ENCODE measurements around the gene NUCKS1. TPM values are rescaled to one million over a fixed set of nuclear protein-coding genes. Genes with fewer than 3 reads are reported as not detected.

Gene NUCKS1
- total and polyA plus RNA-seq, 2 of the 4 experiments (the other 2 are of a cell fraction) = 37.9 to 103 TPM

DNA sequence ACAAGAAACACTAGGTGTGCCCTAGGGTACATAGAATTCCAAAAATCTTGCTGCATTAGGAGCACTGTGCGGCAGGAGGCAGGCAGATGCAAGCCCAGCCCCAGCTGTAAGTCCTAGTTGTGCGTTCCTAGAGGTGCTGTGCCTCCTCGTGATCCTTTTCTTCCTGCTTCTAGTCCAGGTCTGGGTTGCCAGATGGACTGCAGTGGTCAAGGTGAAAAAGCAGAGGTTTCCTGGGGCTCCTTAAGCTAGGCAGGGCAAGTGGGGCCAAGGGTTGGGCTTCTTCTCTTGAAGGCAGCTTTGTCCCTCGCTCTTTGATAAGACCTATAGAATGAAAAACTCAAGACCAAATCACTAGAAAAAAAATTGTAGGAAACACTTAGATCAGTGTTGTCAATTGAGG lies 48.1 kb downstream of the NUCKS1 start:
- Histone ChIP-seq H3K4me3 (ENCODE audit: insufficient read depth, low read depth, low read length) (no peak overlapping the region), H3K23ac (ENCODE audit: low read depth, low read length) (no peak overlapping the region), H3K18ac (ENCODE audit: low read depth, low read length) (no peak overlapping the region), H2AFZ (replicated peaks; ENCODE audit: low read length, poor library complexity) (no peak overlapping the region), H3K4ac (ENCODE audit: low read depth, low read length) (no peak overlapping the region), H3K9ac (ENCODE audit: low read depth, low read length) (no peak overlapping the region), H2BK20ac (ENCODE audit: low read depth, low read length) (no peak overlapping the region), H3K9me1 (ENCODE audit: insufficient read depth, low read length) (0 out of 2 replicates have a peak, but pooled peaks cover 3% of the 10 kb centered on the region), H4K20me1 (ENCODE audit: insufficient read depth, low read length) (no peaks in the 10 kb centered on the region), H3K27ac (ENCODE audit: insufficient read depth, low read length) (no peak overlapping the region), H4K8ac (ENCODE audit: low read depth in 2 of 2, low read length in 2 of 2) (no peak overlapping the region), H2BK15ac (ENCODE audit: low read depth, low read length) (no peak overlapping the region), H3K56ac (ENCODE audit: extremely low read depth, insufficient read depth, low read length) (no peak overlapping the region), H3K9me3 (ENCODE audit: control insufficient read depth, insufficient read depth, low read length) (no peaks in the 10 kb centered on the region), H3K79me1 (ENCODE audit: low read depth in 1 of 2, low read length in 2 of 2) (no peaks in the 10 kb centered on the region), H3K4me2 (ENCODE audit: low read depth, low read length) (no peak overlapping the region), H4K91ac (ENCODE audit: insufficient read depth, low read depth, low read length) (no peak overlapping the region), H3K14ac (replicated peaks; ENCODE audit: low read depth, low read length) (no peak overlapping the region), H4K5ac (ENCODE audit: low read depth, low read length) (no peak overlapping the region), H2BK120ac (ENCODE audit: low read depth, low read length) (no peak overlapping the region), H2AK5ac (ENCODE audit: low read depth, low read length) (no peak overlapping the region), H3K4me1 (ENCODE audit: control insufficient read depth, insufficient read depth, low read length) (peaks cover 2% of the 10 kb centered on the region; the same call in 1 of the 2 replicates), H3K27me3 (ENCODE audit: control insufficient read depth, insufficient read depth, low read length) (no peaks in the 10 kb centered on the region), H2BK5ac (ENCODE audit: low read depth, low read length, poor library complexity, severe bottlenecking) (no peak overlapping the region), H2AK9ac (replicated peaks; ENCODE audit: low read depth, low read length, poor library complexity) (no peak overlapping the region), H3K36me3 (ENCODE audit: control insufficient read depth, insufficient read depth, low read length) (peaks cover 5% of the 10 kb centered on the region)
- TF ChIP-seq POLR2A (IDR thresholded peaks at IDR 0.05; ENCODE audit: low read depth, low read length) = no peak
- TF ChIP-seq CHD1 (IDR thresholded peaks at IDR 0.05; ENCODE audit: low read depth, low read length) = no peak
- no peak for TF ChIP-seq MAFK (IDR thresholded peaks at IDR 0.05; ENCODE audit: low read depth, low read length)
- TF ChIP-seq, protein P1, sequence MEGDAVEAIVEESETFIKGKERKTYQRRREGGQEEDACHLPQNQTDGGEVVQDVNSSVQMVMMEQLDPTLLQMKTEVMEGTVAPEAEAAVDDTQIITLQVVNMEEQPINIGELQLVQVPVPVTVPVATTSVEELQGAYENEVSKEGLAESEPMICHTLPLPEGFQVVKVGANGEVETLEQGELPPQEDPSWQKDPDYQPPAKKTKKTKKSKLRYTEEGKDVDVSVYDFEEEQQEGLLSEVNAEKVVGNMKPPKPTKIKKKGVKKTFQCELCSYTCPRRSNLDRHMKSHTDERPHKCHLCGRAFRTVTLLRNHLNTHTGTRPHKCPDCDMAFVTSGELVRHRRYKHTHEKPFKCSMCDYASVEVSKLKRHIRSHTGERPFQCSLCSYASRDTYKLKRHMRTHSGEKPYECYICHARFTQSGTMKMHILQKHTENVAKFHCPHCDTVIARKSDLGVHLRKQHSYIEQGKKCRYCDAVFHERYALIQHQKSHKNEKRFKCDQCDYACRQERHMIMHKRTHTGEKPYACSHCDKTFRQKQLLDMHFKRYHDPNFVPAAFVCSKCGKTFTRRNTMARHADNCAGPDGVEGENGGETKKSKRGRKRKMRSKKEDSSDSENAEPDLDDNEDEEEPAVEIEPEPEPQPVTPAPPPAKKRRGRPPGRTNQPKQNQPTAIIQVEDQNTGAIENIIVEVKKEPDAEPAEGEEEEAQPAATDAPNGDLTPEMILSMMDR (conservative IDR thresholded peaks at IDR 0.05; ENCODE audit: low read depth, low read length) = no peak
- no peak for TF ChIP-seq RFX5 (IDR thresholded peaks at IDR 0.05; ENCODE audit: low read depth, low read length)
- no peak for TF ChIP-seq RAD21 (IDR thresholded peaks at IDR 0.05; ENCODE audit: low read length)
- no peak for TF ChIP-seq NFE2L2 (IDR thresholded peaks at IDR 0.05; ENCODE audit: low read depth, low read length)
- TF ChIP-seq SMC3 (IDR thresholded peaks at IDR 0.05; ENCODE audit: low read depth, low read length) = no peak
- WGBS, 2 experiments (ENCODE audit: extremely low coverage in 2 of 2, insufficient read length in 1 of 2) = 85% methylated on average over 3 of the region's 4 CpGs; no CpG with 5 or more reads in 1 of the 2 experiments
- dilution Hi-C loops (cut with HindIII; ENCODE audit: low sequenced_read_pairs, unreplicated experiment) (no loop called here), in situ Hi-C loops (cut with MboI; ENCODE audit: low sequenced_read_pairs) (no loop called here), intact Hi-C loops (cut with micrococcal nuclease) (no loop called here)
- ChIA-PET POLR2A (ENCODE audit: unreplicated experiment) (no interaction called here), CTCF (interaction anchor here (0.6 to 1.5 kb wide), 2 partner anchors 9 to 69 kb away, joined by 4 to 8 read pairs; no protein-coding TSS in a partner anchor)
- DNase-seq (no peak), ATAC-seq (ENCODE audit: low read depth) (no peak)
- BruUV-seq (replicated peaks) = no TSS peak

All from IMR-90 (cell line).